ENCODE results near the gene IRAK1.
"Not testable (repeated sequence)": the region's sequence is repeated elsewhere in the genome, so short reads cannot be mapped to it uniquely, and the experiment has no call there.

The IRAK1 gene

DNA sequence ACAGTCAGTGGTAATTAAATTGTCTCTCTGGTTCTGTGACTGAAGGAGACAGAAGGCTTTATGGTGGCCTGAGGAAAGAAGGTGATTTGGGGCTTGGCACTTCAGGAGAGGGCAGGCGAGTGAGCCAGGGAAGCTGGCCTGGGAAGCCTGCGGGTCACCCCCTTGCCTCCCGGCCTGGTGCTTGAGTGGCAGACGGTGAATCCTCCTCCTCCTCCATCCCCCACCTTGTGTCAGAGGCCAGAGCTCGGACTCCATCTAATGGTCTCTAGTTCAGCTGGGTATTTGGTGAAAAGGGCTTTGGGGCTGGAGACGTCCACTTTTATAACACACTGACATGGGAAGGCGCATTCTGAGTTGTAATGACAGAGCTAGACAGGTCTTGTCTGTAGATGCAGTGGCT is 38.5 kb downstream of the IRAK1 start:
- in situ Hi-C loops (cut with HindIII; ENCODE audit: low pct_ligation_motif_present, low sequenced_read_pairs): no loop called here
- DNase-seq: no peak
- H3K36me3 ChIP-seq (replicated peaks): no peaks in the 10 kb centered on the region
- TF ChIP-seq, protein P1, sequence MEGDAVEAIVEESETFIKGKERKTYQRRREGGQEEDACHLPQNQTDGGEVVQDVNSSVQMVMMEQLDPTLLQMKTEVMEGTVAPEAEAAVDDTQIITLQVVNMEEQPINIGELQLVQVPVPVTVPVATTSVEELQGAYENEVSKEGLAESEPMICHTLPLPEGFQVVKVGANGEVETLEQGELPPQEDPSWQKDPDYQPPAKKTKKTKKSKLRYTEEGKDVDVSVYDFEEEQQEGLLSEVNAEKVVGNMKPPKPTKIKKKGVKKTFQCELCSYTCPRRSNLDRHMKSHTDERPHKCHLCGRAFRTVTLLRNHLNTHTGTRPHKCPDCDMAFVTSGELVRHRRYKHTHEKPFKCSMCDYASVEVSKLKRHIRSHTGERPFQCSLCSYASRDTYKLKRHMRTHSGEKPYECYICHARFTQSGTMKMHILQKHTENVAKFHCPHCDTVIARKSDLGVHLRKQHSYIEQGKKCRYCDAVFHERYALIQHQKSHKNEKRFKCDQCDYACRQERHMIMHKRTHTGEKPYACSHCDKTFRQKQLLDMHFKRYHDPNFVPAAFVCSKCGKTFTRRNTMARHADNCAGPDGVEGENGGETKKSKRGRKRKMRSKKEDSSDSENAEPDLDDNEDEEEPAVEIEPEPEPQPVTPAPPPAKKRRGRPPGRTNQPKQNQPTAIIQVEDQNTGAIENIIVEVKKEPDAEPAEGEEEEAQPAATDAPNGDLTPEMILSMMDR (IDR thresholded peaks at IDR 0.05; ENCODE audit: low read depth, low read length, missing control alignments): no peak
- H3K27ac ChIP-seq: no peak overlapping the region
- no peaks in the 10 kb centered on the region for H3K27me3 ChIP-seq (replicated peaks)
- H3K4me3 ChIP-seq (ENCODE audit: low read depth, low read length): no peak overlapping the region

DNA sequence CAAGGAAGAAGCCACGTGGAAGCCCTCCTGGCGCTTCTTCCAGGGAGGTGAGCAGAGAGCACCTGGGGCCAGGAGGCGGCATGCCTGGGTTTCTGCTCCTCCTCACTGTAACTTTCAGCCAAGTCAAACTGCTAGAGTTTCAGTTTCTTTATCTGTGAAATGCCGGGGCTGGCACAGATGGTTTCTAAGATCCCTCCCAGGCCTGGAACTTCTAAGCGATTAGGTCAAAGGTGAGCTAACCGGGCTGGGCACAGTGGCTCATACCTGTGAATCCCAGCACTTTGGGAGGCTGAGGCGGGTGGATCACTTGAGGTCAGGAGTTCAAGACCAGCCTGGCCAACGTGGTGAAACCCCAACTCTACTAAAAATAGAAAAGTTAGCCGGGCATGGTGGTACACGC is 39.3 kb downstream of the IRAK1 start:
- in situ Hi-C loops (cut with HindIII; ENCODE audit: low pct_ligation_motif_present, low sequenced_read_pairs); H3K4me3 ChIP-seq (ENCODE audit: low read depth, low read length); H3K27ac ChIP-seq; H3K27me3 ChIP-seq (replicated peaks); DNase-seq; H3K36me3 ChIP-seq (replicated peaks): not testable (repeated sequence)

DNA sequence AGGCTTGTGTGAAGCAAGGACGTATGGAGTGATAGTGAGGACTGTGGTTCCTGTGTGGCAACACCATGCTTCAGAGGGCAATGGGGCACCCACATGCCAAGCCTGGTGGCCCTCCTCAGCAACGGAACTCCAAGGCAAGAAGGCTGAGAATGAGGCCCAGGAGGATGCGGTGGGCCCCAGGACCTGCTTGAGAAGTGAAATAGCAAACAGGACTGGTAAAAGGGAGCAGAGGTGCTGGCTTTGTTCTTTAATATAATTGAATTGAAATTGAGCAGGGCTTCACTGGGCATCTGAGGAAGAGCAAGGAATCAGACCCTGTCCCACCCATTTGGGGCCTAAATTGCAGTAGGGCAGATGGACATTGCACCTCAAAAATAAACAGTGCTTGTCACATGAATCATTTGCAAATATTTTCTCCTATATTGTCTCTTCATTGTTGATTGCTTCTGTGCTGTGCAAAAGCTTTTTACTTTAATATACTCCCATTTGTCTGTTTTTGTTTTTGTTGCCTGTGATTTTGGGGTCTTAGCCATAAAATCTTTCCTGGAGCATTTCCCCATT is 44.9 kb downstream of the IRAK1 start:
- H3K36me3 ChIP-seq (replicated peaks): no peaks in the 10 kb centered on the region
- no peak overlapping the region for H3K27ac ChIP-seq
- in situ Hi-C loops (cut with HindIII; ENCODE audit: low pct_ligation_motif_present, low sequenced_read_pairs): no loop called here
- no peaks in the 10 kb centered on the region for H3K27me3 ChIP-seq (replicated peaks)
- no peak overlapping the region for H3K4me3 ChIP-seq (ENCODE audit: low read depth, low read length)
- TF ChIP-seq, protein P1 (IDR thresholded peaks at IDR 0.05; ENCODE audit: low read depth, low read length, missing control alignments): no peak
- no peak for DNase-seq

DNA sequence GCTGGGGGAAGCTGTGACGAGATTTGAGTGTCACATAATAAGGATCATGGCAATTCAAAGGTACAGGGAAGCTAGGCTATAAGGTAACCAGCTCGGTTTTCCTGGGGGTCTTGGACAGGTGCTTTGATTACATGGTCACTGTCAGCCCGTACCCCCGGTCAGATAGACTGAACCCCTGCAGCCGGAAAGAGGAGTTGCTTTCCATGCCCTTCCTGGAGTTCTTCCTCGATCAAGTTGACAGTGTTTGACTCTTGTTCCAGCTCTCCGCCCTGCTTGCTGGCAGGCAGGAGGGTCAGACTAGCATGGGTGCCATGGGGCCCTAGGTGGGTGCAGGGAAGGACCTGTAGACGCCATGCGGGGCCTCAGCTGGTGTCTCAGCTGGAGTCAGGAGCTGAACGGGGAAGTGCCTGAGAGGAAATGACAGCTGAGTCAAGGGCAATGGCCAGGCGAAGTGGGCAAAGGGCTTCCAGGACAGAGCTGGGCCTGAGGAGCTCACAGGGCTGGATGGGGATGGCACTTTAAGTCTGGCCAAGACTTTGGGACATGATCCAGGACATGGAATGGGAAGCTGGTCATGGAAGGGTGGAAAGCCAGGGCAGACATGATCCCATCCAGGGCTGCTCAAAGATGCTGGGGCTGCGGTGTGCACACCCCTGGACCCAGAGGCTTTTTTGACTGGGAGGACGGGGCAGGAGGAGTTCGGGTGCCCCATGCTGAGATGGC is 45.5 kb downstream of the IRAK1 start:
- Histone ChIP-seq H3K27ac (no peak overlapping the region), H3K36me3 (replicated peaks) (no peaks in the 10 kb centered on the region), H3K4me3 (ENCODE audit: low read depth, low read length) (no peak overlapping the region), H3K27me3 (replicated peaks) (no peaks in the 10 kb centered on the region)
- no peak for DNase-seq
- in situ Hi-C loops (cut with HindIII; ENCODE audit: low pct_ligation_motif_present, low sequenced_read_pairs): no loop called here
- TF ChIP-seq, protein P1 (IDR thresholded peaks at IDR 0.05; ENCODE audit: low read depth, low read length, missing control alignments): no peak

DNA sequence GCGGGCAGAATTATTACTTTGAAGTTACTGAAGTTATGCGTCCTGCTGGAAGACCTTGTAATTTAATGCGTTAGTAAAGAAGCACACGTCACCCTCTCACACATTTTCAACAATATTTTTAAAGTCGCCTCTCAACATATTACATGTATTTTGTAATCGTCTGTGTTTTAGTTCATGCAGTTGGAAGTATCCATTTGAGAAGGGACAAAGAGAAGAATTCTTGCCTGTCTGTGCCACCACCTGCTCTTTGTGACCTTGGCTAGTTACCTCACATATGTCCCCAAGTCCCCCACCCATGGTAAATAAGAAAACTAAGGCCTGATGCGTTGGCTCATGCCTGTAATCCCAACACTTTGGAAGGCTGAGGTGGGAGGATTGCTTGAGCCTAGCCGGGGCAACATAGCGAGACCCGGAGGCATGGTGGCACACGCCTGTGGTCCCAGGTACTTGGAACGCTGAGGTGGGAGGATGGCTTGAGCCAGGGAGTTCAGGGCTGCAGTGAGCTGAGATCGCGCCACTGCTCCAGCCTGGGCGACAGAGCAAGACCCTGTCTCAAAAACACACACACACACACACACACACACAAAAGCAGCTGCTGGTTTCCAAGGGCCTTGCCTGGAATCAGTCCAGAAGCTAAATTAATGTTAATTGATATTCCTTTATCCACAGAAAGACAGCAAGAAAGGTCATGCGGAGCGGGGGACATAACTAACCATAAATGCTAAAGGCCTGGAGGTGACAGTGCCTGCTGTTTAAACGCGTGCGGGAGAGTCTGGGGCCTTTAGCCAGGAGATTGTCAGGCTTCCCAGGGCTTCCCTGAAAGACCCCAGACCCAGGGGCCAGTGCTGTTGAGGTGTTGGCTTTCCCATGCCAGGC is 46.3 kb downstream of the IRAK1 start:
- in situ Hi-C loops (cut with HindIII; ENCODE audit: low pct_ligation_motif_present, low sequenced_read_pairs): no loop called here
- TF ChIP-seq, protein P1 (IDR thresholded peaks at IDR 0.05; ENCODE audit: low read depth, low read length, missing control alignments): no peak
- Histone ChIP-seq H3K4me3 (ENCODE audit: low read depth, low read length) (peak overlapping the region; percentile 58), H3K27ac (peak overlapping the region; percentile 98), H3K27me3 (replicated peaks) (no peaks in the 10 kb centered on the region), H3K36me3 (replicated peaks) (no peaks in the 10 kb centered on the region)
- no peak for DNase-seq
